GM13976 (cell line): ENCODE results near the gene SYNJ2BP.

Experiments
- DNase-seq: peaks from one replicate; pipeline ENCODE4 v3.0.0; 2012; ENCODE audit warnings: low spot score
- CTCF ChIP-seq: IDR thresholded peaks from 2 replicates; pipeline ENCODE4 v1.5.1; 2012; ENCODE audit warnings: borderline replicate concordance, mild to moderate bottlenecking; ENCODE audit not compliant: insufficient read depth; ENCODE audit errors: extremely low read depth, missing control alignments, control extremely low read depth
- in situ Hi-C: fragments of 300-500 bp; cut with MboI; formaldehyde crosslinking; loops from one replicate; pipeline ENCODE4 v1.12.0; 2022; ENCODE audit warnings: low sequenced_read_pairs, mixed read lengths, inconsistent platforms; ENCODE audit not compliant: unreplicated experiment

The SYNJ2BP gene

GRCh38 chr14:70391493-70392391, 25.1 kb downstream of the SYNJ2BP start:
- no peak for DNase-seq
- no peak for TF ChIP-seq CTCF
- in situ Hi-C loops = no loop called here

GRCh38 chr14:70382536-70382935, 34.4 kb downstream of the SYNJ2BP start:
- DNase-seq = no peak
- no peak for TF ChIP-seq CTCF
- in situ Hi-C loops = no loop called here

- in situ Hi-C loops = no loop called here
- no peak for TF ChIP-seq CTCF
- no peak for DNase-seq
These were observed 36.1 kb downstream of the SYNJ2BP start for GRCh38 chr14:70380824-70381223.

GRCh38 chr14:70378696-70379095, 38.2 kb downstream of the SYNJ2BP start:
- in situ Hi-C loops = no loop called here
- DNase-seq = no peak
- no peak for TF ChIP-seq CTCF
